Cardiac septum (tissue), 1 donor: ENCODE measurements around the gene DNAAF5. TPM values are rescaled to one million over a fixed set of nuclear protein-coding genes. Genes with fewer than 3 reads are reported as not detected.

Experiments used
- DNase-seq: peaks from one replicate; pipeline ENCODE4 v3.0.0-alpha.2; 2020; ENCODE audit warnings: low spot score
- intact Hi-C: fragments of 100-400 bp; cut with DNase I; formaldehyde crosslinking; loops from one replicate; pipeline ENCODE4 v1.14.0; 2022
- long read RNA-seq: library from polyadenylated mRNA; unstranded; transcript quantifications from one replicate; pipeline ENCODE4 v2.0.0, GENCODE V29; 2021
- total RNA-seq: library from RNA; stranded (reverse); fragmentation: NEBNext Ultra II Directional; extraction: Animal tissue kit (Norgen Biotek cat#: 25700); gene quantifications from one replicate; pipeline ENCODE4 v1.2.1, GENCODE V29; 2021
- donor health status: DM: no; HTN: no; CAD: no.

Gene DNAAF5
- 22.1 TPM for total RNA-seq
- long read RNA-seq, transcript DNAAF5-201 (13 exons, 3,410 nt), result major isoform, 28 of 61 reads
- long read RNA-seq, partial matches to known transcripts, result 15 of 61 reads
- long read RNA-seq, other reads (novel, unspliced or antisense), result 17 of 61 reads

- intact Hi-C loops, result loop anchor here (5.0 kb wide), 2 partner anchors 59 to 74 kb away; no protein-coding TSS in a partner anchor
- DNase-seq, result peak; percentile 92
Measured at GRCh38 chr7:726084-726853, at the start of gene DNAAF5. DNAAF5 (plus strand) TSS chr7:726699; CDS start chr7:726721, 22 bp downstream.

- DNase-seq, result peak; percentile 74
Measured at GRCh38 chr7:676972-677385, 49.5 kb upstream of the DNAAF5 start.

GRCh38 chr7:680411-681127 is 45.9 kb upstream of the DNAAF5 start:
- intact Hi-C loops, result no loop called here
- DNase-seq, result no peak

More at GRCh38 chr7:676972-677385, 49.5 kb upstream of the DNAAF5 start:
- intact Hi-C loops, result no loop called here

- intact Hi-C loops, result no loop called here
- no peak for DNase-seq
Measured at GRCh38 chr7:681551-682307, 44.8 kb upstream of the DNAAF5 start.

GRCh38 chr7:682810-683209 is 43.7 kb upstream of the DNAAF5 start:
- DNase-seq, result peak; percentile 69
- intact Hi-C loops, result no loop called here

- DNase-seq, result peak; percentile 57
- intact Hi-C loops, result no loop called here
Measured at GRCh38 chr7:683526-684205, 42.8 kb upstream of the DNAAF5 start.

- intact Hi-C loops, result no loop called here
- DNase-seq, result no peak
Measured at GRCh38 chr7:684416-684815, 42.1 kb upstream of the DNAAF5 start.

- no peak for DNase-seq
- intact Hi-C loops, result no loop called here
Measured at GRCh38 chr7:685540-685939, 41.0 kb upstream of the DNAAF5 start.

GRCh38 chr7:690478-691360 is 35.8 kb upstream of the DNAAF5 start:
- intact Hi-C loops, result no loop called here
- DNase-seq, result peak; percentile 63

- DNase-seq, result peak; percentile 63
- intact Hi-C loops, result no loop called here
Measured at GRCh38 chr7:691361-692045, 35.0 kb upstream of the DNAAF5 start.

GRCh38 chr7:693280-693679 is 33.2 kb upstream of the DNAAF5 start:
- intact Hi-C loops, result no loop called here
- peak; percentile 67 for DNase-seq

- DNase-seq, result no peak
- intact Hi-C loops, result no loop called here
Measured at GRCh38 chr7:696426-696811, 30.1 kb upstream of the DNAAF5 start.

GRCh38 chr7:696812-697551 is 29.5 kb upstream of the DNAAF5 start:
- intact Hi-C loops, result no loop called here
- peak; percentile 75 for DNase-seq

- intact Hi-C loops, result no loop called here
- DNase-seq, result peak; percentile 72
Measured at GRCh38 chr7:698515-699475, 27.7 kb upstream of the DNAAF5 start.

- peak; percentile 70 for DNase-seq
- intact Hi-C loops, result no loop called here
Measured at GRCh38 chr7:699476-700170, 26.9 kb upstream of the DNAAF5 start.
